Anterior cingulate cortex (tissue), 58 donors: ENCODE data around the gene DCTPP1.
A peak's percentile ranks its signal among the peaks of the same experiment; 100 is the strongest.

Experiments used
- DNase-seq, 58 donors: peaks; one replicate each; lab custom pipeline; 2025; lab: John Stamatoyannopoulos, UW

Gene DCTPP1

GRCh38 chr16:30449116-30449435, 19.2 kb upstream of the DCTPP1 start:
- no peak for DNase-seq

- no peak for DNase-seq
Observed at GRCh38 chr16:30447512-30448226, 17.8 kb upstream of the DCTPP1 start.

- DNase-seq = no peak
Observed at GRCh38 chr16:30446203-30446595, 16.4 kb upstream of the DCTPP1 start.

- DNase-seq = peak; percentile 34 to 97 (median 88)
Observed at GRCh38 chr16:30445408-30446202, 15.8 kb upstream of the DCTPP1 start, which contains the start of gene SEPHS2. Gene SEPHS2, minus strand, starts transcription at chr16:30445874. Its CDS starts 147 bp downstream, at chr16:30445727.

GRCh38 chr16:30445149-30445407, 15.2 kb upstream of the DCTPP1 start:
- no peak for DNase-seq

- no peak for DNase-seq
Observed at GRCh38 chr16:30444231-30445148, 14.7 kb upstream of the DCTPP1 start.

- DNase-seq = no peak
Observed at GRCh38 chr16:30443631-30444030, 13.8 kb upstream of the DCTPP1 start.

- no peak for DNase-seq
Observed at GRCh38 chr16:30439720-30440348, 10.0 kb upstream of the DCTPP1 start.

GRCh38 chr16:30438835-30439234, 9.0 kb upstream of the DCTPP1 start:
- DNase-seq = no peak

GRCh38 chr16:30437511-30438046, 7.7 kb upstream of the DCTPP1 start:
- DNase-seq = no peak

GRCh38 chr16:30434852-30435251, 5.0 kb upstream of the DCTPP1 start:
- DNase-seq = no peak

GRCh38 chr16:30430428-30430970, 669 bp upstream of the DCTPP1 start:
- peak in 9 of 58 donors; percentile 19 to 52 (median 43) for DNase-seq

- DNase-seq = no peak
Observed at GRCh38 chr16:30429418-30429677, 482 bp downstream of the DCTPP1 start.

- DNase-seq = no peak
Observed at GRCh38 chr16:30428055-30428454, 1.8 kb downstream of the DCTPP1 start.

GRCh38 chr16:30421010-30421409, 8.8 kb downstream of the DCTPP1 start:
- DNase-seq = no peak

- DNase-seq = peak in 2 of 58 donors; percentile 12 to 42
Observed at GRCh38 chr16:30418350-30419181, 11.3 kb downstream of the DCTPP1 start.

- peak in 53 of 58 donors; percentile 35 to 85 (median 69) for DNase-seq
Observed at GRCh38 chr16:30417529-30418349, 12.1 kb downstream of the DCTPP1 start.
